K562 (cell line): ENCODE data around the gene DTNA. TPM values are rescaled to one million over a fixed set of nuclear protein-coding genes. Genes with fewer than 3 reads are reported as not detected.

Experiments
- ATAC-seq: fragments of 200-7000 bp; cut with Tn5 transposase; 3 replicates; pipeline ENCODE4 v1.9.1; 2020; ENCODE audit warnings: moderate library complexity
- BruUV-seq: library from RNA; stranded (reverse); fragments of 400-500 nt; replicated peaks from 2 replicates; lab custom pipeline; 2021; lab: Mats Ljungman, UMichigan
- CTCF ChIA-PET: fragments of 300-600 bp; formaldehyde crosslinking; extraction: SDS; loops from one replicate; lab custom pipeline; 2021; ENCODE audit warnings: low intra/inter-chr PET ratio; lab: Yijun Ruan, JAX
- POLR2A ChIA-PET: fragments of 300-600, 350-650 bp; sonication (Branson Sonifier 250); formaldehyde crosslinking; extraction: SDS; loops from one replicate; lab custom pipeline; 2021; ENCODE audit warnings: antibody characterized with exemption, inconsistent platforms; lab: Yijun Ruan, JAX
- DNase-seq, 4 experiments: peaks; one replicate each; pipeline versions ENCODE4 v3.0.0 to v3.0.0-alpha.2; 2011 to 2018; ENCODE audit warnings: low spot score in 3 of 4, mixed read lengths in 3 of 4; ENCODE audit errors: extremely low read depth in 1 of 4
- FAIRE-seq: peaks from 2 replicates; lab custom pipeline; 2011; peaks lifted over from hg19 to GRCh38; lab: Jason Lieb, UNC
- H2AFZ ChIP-seq: 2 replicates; pipeline ENCODE4 v1.6.0; 2011; ENCODE audit warnings: low read depth, low read length, control low read depth, inconsistent platforms
- H3K27ac ChIP-seq: fragments of 200-600 bp; 3 replicates; pipeline ENCODE4 v1.8.0; 2011; ENCODE audit warnings: low read depth, mild to moderate bottlenecking, control low read depth, inconsistent platforms, low read length, moderate library complexity, mixed read lengths; ENCODE audit errors: extremely low read depth
- H3K27me3 ChIP-seq, 2 experiments: fragments of 300-600 bp in 1 of 2; 2 replicates in 1 of 2; 3 replicates in 1 of 2; pipeline versions ENCODE4 v1.6.0 to v1.8.0; 2011; ENCODE audit warnings: inconsistent platforms in 2 of 2, low read length in 2 of 2, mild to moderate bottlenecking in 1 of 2, mixed read lengths in 1 of 2, moderate library complexity in 1 of 2; ENCODE audit not compliant: control insufficient read depth in 2 of 2, insufficient read depth in 2 of 2
- H3K36me3 ChIP-seq: fragments of 300-600 bp; 3 replicates; pipeline ENCODE4 v1.8.0; 2011; ENCODE audit warnings: mild to moderate bottlenecking, low read length, inconsistent platforms; ENCODE audit not compliant: control insufficient read depth, insufficient read depth
- H3K4me1 ChIP-seq, 2 experiments: fragments of 200-600 bp in 1 of 2; replicated peaks in 1 of 2; 2 replicates in 1 of 2; 3 replicates in 1 of 2; pipeline versions ENCODE4 v1.5.1 to v1.8.0; 2011; ENCODE audit warnings: inconsistent platforms in 2 of 2, low read length in 2 of 2, mild to moderate bottlenecking in 1 of 2, mixed read lengths in 1 of 2, moderate library complexity in 1 of 2; ENCODE audit not compliant: control insufficient read depth in 2 of 2, insufficient read depth in 2 of 2
- H3K4me2 ChIP-seq: 2 replicates; pipeline ENCODE4 v1.6.1; 2011; ENCODE audit warnings: low read length, control low read depth, inconsistent platforms, mixed read lengths; ENCODE audit not compliant: insufficient read depth
- H3K4me3 ChIP-seq: fragments of 200-600 bp; sonication (generic), shearing (Covaris generic); 2 replicates; pipeline ENCODE4 v1.5.1; 2016; ENCODE audit warnings: control low read depth, inconsistent platforms
- H3K79me2 ChIP-seq: fragments of 200-600 bp; 3 replicates; pipeline ENCODE4 v1.8.0; 2011; ENCODE audit warnings: low read length, inconsistent platforms; ENCODE audit not compliant: control insufficient read depth, insufficient read depth
- H3K9ac ChIP-seq, 2 experiments: 2 replicates each; pipeline versions ENCODE4 v1.6.0 to v1.6.1; 2011; ENCODE audit warnings: low read depth in 2 of 2, low read length in 2 of 2, control low read depth in 1 of 2, inconsistent platforms in 1 of 2, mild to moderate bottlenecking in 1 of 2, mixed read lengths in 1 of 2; ENCODE audit not compliant: insufficient read depth in 1 of 2
- H3K9me1 ChIP-seq: one replicate; pipeline ENCODE4 v1.6.0; 2011; ENCODE audit warnings: inconsistent platforms, mild to moderate bottlenecking, low read length, moderate library complexity; ENCODE audit not compliant: control insufficient read depth, insufficient read depth
- H3K9me3 ChIP-seq: replicated peaks from 2 replicates; pipeline ENCODE4 v1.5.1; 2011; ENCODE audit warnings: low read depth, low read length, inconsistent platforms; ENCODE audit not compliant: control insufficient read depth, insufficient read depth
- H4K20me1 ChIP-seq: replicated peaks from 2 replicates; pipeline ENCODE4 v1.6.1; 2011; ENCODE audit warnings: low read length, inconsistent platforms, mixed read lengths; ENCODE audit not compliant: control insufficient read depth, insufficient read depth
- CBX5 ChIP-seq: IDR thresholded peaks from 2 replicates; pipeline ENCODE4 v1.6.1; 2014; ENCODE audit warnings: low read depth, borderline replicate concordance
- KLF1 ChIP-seq: fragments of 450-650 bp; IDR thresholded peaks from 2 replicates; pipeline ENCODE4 v1.6.1; 2016; ENCODE audit warnings: missing genetic modification characterization, missing compliant biosample characterization
- SNRNP70 ChIP-seq: fragments of 200-400 bp; formaldehyde crosslinking; optimal IDR thresholded peaks from 2 replicates; pipeline ENCODE3; 2017; ENCODE audit warnings: low read depth, low read length
- TAL1 ChIP-seq: fragments of 450-650 bp; IDR thresholded peaks from 2 replicates; pipeline ENCODE4 v1.6.1; 2016; ENCODE audit warnings: mild to moderate bottlenecking
- ZBTB17 ChIP-seq: fragments of 450-650 bp; formaldehyde crosslinking; IDR thresholded peaks from 2 replicates; pipeline ENCODE4 v1.4.0; 2020; ENCODE audit warnings: mild to moderate bottlenecking
- ZNF277 ChIP-seq: fragments of 250-450 bp; sonication (Bioruptor Pico); IDR thresholded peaks from 2 replicates; pipeline ENCODE4 v1.8.0; 2022; ENCODE audit warnings: inconsistent platforms, mild to moderate bottlenecking, moderate library complexity, borderline replicate concordance
- ZNF644 ChIP-seq: fragments of 200-800 bp; sonication (Bioruptor generic); IDR thresholded peaks from 2 replicates; pipeline ENCODE4 v1.6.1; 2016; ENCODE audit warnings: low read depth, missing genetic modification characterization, missing compliant biosample characterization
- WGBS: fragments of 100-300 bp; shearing (Covaris generic); methylation state at CpG from one replicate; pipeline ENCODE4 v1.1.6; 2016; ENCODE audit warnings: low coverage, mixed read lengths; ENCODE audit not compliant: insufficient coverage; ENCODE audit errors: missing lambda C conversion rate; 5-methylcytosine and 5-hydroxymethylcytosine counted together
- in situ Hi-C: fragments of 300-500 bp; cut with MboI; formaldehyde crosslinking; loops from 4 replicates; pipeline ENCODE4 v1.15.0; 2018; ENCODE audit warnings: inconsistent platforms, mixed read lengths
- intact Hi-C: fragments of 100-400 bp; cut with micrococcal nuclease; formaldehyde crosslinking; loops from 2 replicates; pipeline ENCODE4 v1.14.2; 2022
- polyA plus RNA-seq, 8 experiments: library from polyadenylated mRNA; depleted of rRNA in 4 of 8; stranded (reverse) in 5 of 8; unstranded in 3 of 8; fragments of >200 nt; fragmentation: Nextera tagmentation in 2 of 8; fragmentation: Illumina TruSeq in 1 of 8; extraction: Ambion mirVana in 2 of 8; extraction: Trizol in 1 of 8; gene quantifications; 2 replicates each; pipeline versions ENCODE4 v1.2.1 to v1.2.3, GENCODE V29; 2011 to 2014; ENCODE audit warnings: inconsistent platforms in 1 of 8, missing spikeins in 1 of 8
- total RNA-seq, 7 experiments: library from RNA; depleted of rRNA in 6 of 7; stranded (reverse); fragments of >200 nt in 6 of 7; fragmentation: Illumina TruSeq in 2 of 7; extraction: Trizol in 2 of 7; gene quantifications; 2 replicates each; pipeline versions ENCODE4 v1.2.1 to v1.2.3, GENCODE V29; 2011 to 2021; ENCODE audit warnings: low replicate concordance in 1 of 7

Gene DTNA
- total and polyA plus RNA-seq, 9 of the 15 experiments (the other 6 are each of a cell fraction or from before 2014, with no cell fraction given), result 0.07 to 2.4 (median 0.22) TPM; not detected in 2

GRCh38 chr18:34848156-34848555 is 138.1 kb downstream of the DTNA start (continued):
- no peak for TF ChIP-seq SNRNP70
- no peak for TF ChIP-seq CBX5
- no peak for TF ChIP-seq ZNF277 (CRISPR knock-in tag)
- no peak for TF ChIP-seq ZNF644 (tag)
- TF ChIP-seq, all 486 proteins: peak for 0

- H3K9me3 ChIP-seq, result no peaks in the 10 kb centered on the region
- CTCF ChIA-PET, result no interaction called here
- 0% methylated on average over 3 of the region's 3 CpGs for WGBS
- no peaks in the 10 kb centered on the region for H3K79me2 ChIP-seq
- no peak for FAIRE-seq
- no peak overlapping the region for H3K9ac ChIP-seq
- ATAC-seq, result no peak
- H3K9me1 ChIP-seq, result no peaks in the 10 kb centered on the region
- no peaks in the 10 kb centered on the region for H3K4me1 ChIP-seq
- in situ Hi-C loops (no loop called here), intact Hi-C loops (no loop called here)
- H3K27me3 ChIP-seq, result no peaks in the 10 kb centered on the region
- no TSS peak for BruUV-seq
- no peak overlapping the region for H3K27ac ChIP-seq
- no peak overlapping the region for H3K4me3 ChIP-seq
- H3K36me3 ChIP-seq, result no peaks in the 10 kb centered on the region
- no peak overlapping the region for H2AFZ ChIP-seq
- no peaks in the 10 kb centered on the region for H4K20me1 ChIP-seq
- DNase-seq, result no peak
- no peak overlapping the region for H3K4me2 ChIP-seq
- TF ChIP-seq ZBTB17 (CRISPR knock-in tag) (peak; percentile 83), TAL1 (no peak), KLF1 (no peak)
- POLR2A ChIA-PET, result no interaction called here
Measured at GRCh38 chr18:34848695-34849094, 138.6 kb downstream of the DTNA start.
